HG02938 (cell line): ENCODE data around the gene ABHD11.
"Not testable (repeated sequence)": the region's sequence is repeated elsewhere in the genome, so short reads cannot be mapped to it uniquely, and the experiment has no call there.

Experiments used
- ATAC-seq: cut with Tn5 transposase; IDR thresholded peaks from one replicate; pipeline ENCODE4 v1.9.1; 2021; ENCODE audit warnings: mild to moderate bottlenecking, moderate library complexity; ENCODE audit not compliant: unreplicated experiment

The ABHD11 gene

DNA sequence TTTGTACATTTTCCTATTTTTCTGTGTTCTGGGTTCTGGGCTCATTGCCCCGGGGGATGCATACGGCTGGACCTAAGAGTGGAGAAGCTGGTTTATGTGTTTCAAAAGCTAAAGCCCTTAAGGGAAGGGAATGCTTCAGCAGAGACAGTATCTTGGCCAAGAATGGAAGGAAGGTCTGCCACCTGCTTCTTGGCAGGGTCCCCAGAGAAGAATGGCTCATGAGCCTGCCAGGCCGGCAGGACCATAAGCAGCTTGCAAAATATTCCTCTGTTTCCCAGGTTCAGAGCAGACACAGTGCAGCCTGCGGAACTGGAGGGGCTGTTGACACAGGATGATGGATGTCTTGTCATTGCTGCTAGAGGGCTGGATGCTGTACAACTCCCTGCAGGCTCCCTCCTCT lies 7.8 kb upstream of the ABHD11 start:
- ATAC-seq: no peak

DNA sequence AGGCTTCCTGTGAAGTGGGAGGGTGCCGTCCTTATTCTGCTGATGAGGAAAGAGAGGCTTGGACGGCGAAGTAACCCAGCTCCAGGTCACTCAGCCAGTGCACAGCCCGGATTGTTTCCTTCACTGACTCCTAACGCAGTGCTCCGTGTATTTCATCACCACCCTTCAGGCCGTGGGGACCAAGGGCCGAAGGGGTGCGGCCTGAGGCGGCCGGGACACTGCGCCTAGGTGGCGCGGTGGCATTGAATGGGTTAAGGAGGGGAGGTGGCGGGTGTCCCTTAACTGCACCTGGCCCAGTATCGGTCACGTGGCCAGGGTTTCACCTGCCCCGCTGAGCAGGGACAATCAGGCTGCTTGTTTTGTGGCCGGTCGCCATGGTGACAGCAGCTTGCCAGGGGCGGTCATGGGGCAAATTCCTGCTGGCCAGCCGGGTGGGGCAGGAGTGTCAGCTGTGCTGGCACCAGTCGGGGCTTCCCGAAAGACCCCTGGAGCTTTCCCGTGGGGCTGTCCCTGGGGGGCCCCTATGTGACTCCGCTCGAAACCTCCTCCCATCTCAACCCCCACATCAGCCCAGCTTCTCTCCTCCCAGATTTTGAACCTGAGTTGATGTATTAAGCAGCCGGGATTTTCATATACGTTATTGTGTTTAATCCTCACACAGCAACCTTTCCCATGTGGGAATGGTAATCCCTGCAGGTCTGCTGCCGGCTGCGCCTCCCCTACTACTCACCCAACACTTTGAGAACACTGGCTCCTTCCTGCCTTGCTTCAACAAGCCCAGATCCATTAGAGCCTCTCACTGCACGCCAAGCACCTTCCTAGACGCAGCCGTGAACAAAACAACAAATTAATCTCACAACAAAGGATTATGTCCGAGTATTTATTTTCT lies 4.4 kb upstream of the ABHD11 start:
- ATAC-seq: no peak

DNA sequence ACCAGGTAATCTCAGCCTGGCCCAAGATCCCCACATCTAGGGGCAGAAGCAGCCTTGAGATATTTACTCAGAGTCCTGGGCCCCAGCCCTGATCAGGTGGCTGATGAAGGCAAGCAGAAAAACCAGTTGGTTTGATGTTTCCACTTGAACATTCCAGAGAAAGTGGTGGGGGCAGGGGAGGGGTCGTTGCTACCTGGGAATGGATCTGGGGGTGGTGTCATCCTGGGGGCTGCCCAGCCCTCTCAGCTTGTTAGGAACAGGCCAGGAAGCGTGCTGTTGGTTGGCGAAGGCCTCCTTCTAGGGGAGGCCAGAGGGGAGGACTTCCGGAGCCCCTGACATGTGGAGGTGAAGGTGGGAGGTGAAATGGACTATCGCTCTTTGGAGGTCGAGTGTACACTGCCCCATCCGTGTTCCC lies 3.7 kb upstream of the ABHD11 start:
- no peak for ATAC-seq

GRCh38 chr7:73741600-73741999 lies 3.0 kb upstream of the ABHD11 start:
- ATAC-seq: no peak

- ATAC-seq: no peak
Measured at GRCh38 chr7:73740771-73741170, 2.2 kb upstream of the ABHD11 start.

DNA sequence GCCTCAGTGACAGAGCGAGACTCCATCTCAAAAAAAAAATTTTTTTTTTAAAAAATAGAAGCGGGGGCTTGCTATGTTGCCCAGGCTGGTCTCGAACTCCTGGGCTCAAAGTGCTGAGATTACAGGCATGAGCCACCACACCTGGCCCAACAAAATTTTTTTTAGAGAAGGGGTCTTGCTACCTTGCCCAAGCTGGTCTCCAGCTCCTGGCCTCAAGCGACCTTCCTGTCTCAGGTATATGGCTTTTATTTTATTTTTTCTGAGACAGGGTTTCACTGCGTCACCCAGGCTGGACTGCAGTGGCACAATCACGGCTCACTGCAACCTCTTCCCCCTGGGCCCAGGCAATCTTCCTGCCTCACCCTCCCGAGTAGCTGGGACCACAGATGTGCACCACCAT lies 1.6 kb upstream of the ABHD11 start:
- no peak for ATAC-seq

DNA sequence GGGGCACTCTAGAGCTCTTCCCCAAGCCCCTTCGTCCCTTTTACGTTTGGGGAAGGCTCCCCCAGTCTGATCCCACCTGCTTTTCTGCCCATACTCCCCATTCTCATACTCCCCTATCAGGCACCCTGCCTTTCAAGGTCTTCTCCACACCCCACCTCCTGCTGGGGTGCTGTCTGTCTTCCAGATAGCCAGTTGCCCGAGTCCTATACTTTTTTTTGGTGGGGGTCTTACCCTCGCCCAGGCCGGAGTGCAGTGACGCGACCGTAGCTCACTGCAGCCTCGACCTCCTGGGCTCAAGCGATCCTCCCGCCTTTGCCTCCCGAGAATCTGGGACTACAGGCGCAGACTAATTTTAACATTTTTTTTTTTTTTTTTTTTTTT lies 775 bp upstream of the ABHD11 start:
- ATAC-seq: no peak

DNA sequence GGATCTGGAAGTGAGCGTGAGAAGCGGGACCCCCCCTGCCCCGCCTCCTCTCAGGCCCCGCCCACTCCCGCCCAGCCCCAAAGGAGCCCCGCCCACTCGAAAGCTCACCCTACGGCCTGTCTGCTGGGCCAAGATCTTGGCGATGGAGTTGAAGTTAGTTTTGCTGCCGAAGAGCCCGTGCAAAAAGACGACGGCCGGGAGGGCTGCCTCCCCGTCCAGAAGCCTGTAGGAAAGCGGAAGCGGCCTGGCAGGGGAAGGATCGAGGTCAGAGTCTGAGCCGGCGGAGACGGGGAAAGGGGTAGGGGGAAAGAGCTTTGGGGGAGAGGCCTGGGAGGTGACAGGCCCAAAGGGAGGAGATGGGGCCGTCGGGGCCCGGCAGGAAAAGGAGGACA lies 386 bp downstream of the ABHD11 start:
- no peak for ATAC-seq

GRCh38 chr7:73737491-73738219 lies 947 bp downstream of the ABHD11 start:
- ATAC-seq: no peak

DNA sequence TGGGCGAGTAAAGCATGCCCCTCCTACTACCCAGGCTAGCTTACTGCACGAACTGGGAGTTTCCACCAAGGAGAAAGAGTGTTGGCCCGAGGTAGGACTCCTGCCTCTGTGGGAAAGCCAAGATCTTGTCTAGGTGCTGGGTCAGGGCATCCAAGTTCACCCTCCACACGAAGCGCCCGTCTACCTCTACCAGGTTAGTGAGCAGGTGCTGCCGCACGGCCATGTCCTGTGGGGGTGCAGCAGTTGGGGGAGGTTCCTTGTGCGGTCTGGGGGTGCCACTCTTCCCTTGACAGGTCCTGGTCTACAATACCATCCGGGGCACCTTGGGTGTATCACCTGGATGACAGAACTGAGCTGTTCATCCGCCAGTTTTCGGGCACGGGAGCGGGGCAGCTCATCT lies 1.7 kb downstream of the ABHD11 start:
- ATAC-seq: no peak

- ATAC-seq: no peak
Measured at GRCh38 chr7:73735528-73735905, 3.1 kb downstream of the ABHD11 start.

GRCh38 chr7:73734619-73735527 lies 3.7 kb downstream of the ABHD11 start:
- ATAC-seq: no peak

GRCh38 chr7:73732397-73732796 lies 6.2 kb downstream of the ABHD11 start:
- no peak for ATAC-seq

DNA sequence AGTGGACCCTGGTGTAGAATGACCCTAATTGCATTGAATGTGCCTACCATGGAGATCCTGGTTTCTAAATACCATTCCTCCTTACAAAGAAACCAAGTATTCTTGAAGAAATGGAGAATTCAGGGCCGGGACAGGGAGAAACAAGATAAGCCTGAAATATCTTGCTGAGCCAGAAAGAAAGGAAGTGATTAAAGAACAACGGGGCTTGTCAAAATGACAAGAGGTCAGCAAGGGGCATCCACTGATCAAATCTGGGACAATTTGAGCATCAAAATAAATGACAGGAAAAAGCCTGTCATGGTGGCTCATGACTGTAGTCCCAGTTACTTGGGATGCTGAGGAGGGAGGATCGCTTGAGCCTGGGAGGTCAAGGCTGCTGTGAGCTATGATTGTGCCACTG lies 8.1 kb downstream of the ABHD11 start:
- ATAC-seq: no peak

GRCh38 chr7:73728551-73728950 lies 10.1 kb downstream of the ABHD11 start:
- no peak for ATAC-seq

- no peak for ATAC-seq
Measured at GRCh38 chr7:73727952-73728351, 10.7 kb downstream of the ABHD11 start.

GRCh38 chr7:73726083-73726466 lies 12.5 kb downstream of the ABHD11 start:
- ATAC-seq: no peak

- ATAC-seq: no peak
Measured at GRCh38 chr7:73723813-73724212, 14.8 kb downstream of the ABHD11 start.

- ATAC-seq: no peak
Measured at GRCh38 chr7:73722785-73723184, 15.8 kb downstream of the ABHD11 start.

GRCh38 chr7:73722182-73722581 lies 16.4 kb downstream of the ABHD11 start:
- ATAC-seq: not testable (repeated sequence)

DNA sequence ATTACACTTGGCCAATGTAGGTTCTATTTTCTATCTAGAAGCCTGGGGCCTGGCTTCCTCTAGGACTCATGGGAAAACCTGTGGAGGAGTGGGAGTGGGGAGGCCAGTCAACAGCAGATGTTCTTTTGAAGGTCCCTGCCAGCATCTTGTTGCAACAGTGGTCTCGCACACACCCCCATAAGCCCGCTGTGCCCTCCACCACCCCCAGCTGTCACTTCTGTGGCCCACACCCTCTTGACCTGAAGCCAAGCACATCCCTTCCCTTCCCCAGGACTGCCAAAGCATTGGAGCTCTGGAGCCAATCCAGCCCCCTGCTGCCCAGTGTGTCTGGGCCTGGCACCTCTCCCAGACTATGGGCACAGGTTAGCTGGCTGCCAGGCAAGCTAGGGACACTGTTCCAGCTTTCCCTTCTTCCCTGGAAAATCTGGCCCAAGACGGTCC lies 17.2 kb downstream of the ABHD11 start:
- ATAC-seq: no peak
